ENCODE results near the gene KCNMA1.

The KCNMA1 gene

GRCh38 chr10:77333610-77334340, 303.8 kb downstream of the KCNMA1 start:
- 90 to 100% methylated on average over 2 to 5 of the region's 8 CpGs for WGBS, 2 experiments (ENCODE audit: insufficient coverage in 2 of 2)
- H3K9me3 ChIP-seq (ENCODE audit: control insufficient read depth, low read length): no peaks in the 10 kb centered on the region
- H3K36me3 ChIP-seq (ENCODE audit: control insufficient read depth, insufficient read depth, low read length): no peaks in the 10 kb centered on the region
- H3K27ac ChIP-seq (ENCODE audit: low read depth, low read length, severe bottlenecking): no peak overlapping the region
- peaks cover 4% of the 10 kb centered on the region for H3K4me1 ChIP-seq (ENCODE audit: control insufficient read depth, insufficient read depth, low read length, poor library complexity, severe bottlenecking)
- no peak overlapping the region for H3K4me3 ChIP-seq (ENCODE audit: extremely low read depth, insufficient read depth, low read length, poor library complexity, severe bottlenecking)

DNA sequence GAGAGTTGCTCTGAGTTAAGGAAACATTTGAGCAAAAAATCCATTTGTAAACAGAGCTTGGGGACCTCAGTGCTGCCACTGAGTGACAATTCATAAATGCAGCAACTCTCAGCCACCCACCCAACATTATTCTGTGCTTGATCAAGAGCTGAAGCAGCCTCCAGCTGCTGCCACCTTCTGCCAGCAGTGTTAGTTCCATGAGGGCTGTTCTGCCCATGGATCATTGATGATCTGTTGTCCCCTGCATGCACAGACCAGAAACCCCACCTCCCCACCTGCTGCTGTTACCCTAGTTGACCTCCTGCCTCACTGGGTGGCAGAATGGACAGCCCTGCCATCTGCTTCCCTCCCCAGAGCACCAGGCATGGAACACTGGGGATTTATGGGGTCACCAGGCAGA, 305.4 kb downstream of the KCNMA1 start:
- peaks cover 4% of the 10 kb centered on the region for H3K4me1 ChIP-seq (ENCODE audit: control insufficient read depth, insufficient read depth, low read length, poor library complexity, severe bottlenecking)
- no peaks in the 10 kb centered on the region for H3K9me3 ChIP-seq (ENCODE audit: control insufficient read depth, low read length)
- H3K4me3 ChIP-seq (ENCODE audit: extremely low read depth, insufficient read depth, low read length, poor library complexity, severe bottlenecking): no peak overlapping the region
- H3K36me3 ChIP-seq (ENCODE audit: control insufficient read depth, insufficient read depth, low read length): no peaks in the 10 kb centered on the region
- H3K27ac ChIP-seq (ENCODE audit: low read depth, low read length, severe bottlenecking): no peak overlapping the region

DNA sequence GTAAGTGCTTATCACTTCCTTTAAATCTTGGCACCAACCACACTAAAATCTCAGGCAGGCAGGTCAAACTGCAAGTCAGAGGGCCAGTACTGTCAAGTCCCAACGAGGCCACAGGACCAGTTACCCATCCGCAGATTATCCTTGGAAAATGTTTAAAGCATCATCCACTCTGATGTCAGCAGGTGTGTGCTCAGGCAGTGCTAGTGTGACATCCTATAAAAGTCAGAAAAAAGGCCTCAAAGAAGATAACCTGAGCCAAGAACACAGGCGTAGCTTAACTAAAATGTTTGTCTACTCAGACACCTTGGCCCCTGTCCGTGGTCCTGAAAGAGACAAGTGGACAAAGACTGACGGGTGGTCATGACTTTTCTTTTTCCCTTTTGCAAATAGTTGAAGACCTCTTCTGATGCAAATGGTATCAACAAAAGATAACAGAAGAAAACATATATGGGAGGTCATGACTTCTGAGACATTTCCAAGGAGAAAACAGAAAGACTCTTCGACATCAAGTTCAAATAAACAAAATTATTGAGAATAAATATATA, 309.3 kb downstream of the KCNMA1 start:
- Histone ChIP-seq H3K36me3 (ENCODE audit: control insufficient read depth, insufficient read depth, low read length) (no peaks in the 10 kb centered on the region), H3K4me1 (ENCODE audit: control insufficient read depth, insufficient read depth, low read length, poor library complexity, severe bottlenecking) (peaks cover 4% of the 10 kb centered on the region), H3K9me3 (ENCODE audit: control insufficient read depth, low read length) (no peaks in the 10 kb centered on the region), H3K4me3 (ENCODE audit: extremely low read depth, insufficient read depth, low read length, poor library complexity, severe bottlenecking) (no peak overlapping the region), H3K27ac (ENCODE audit: low read depth, low read length, severe bottlenecking) (no peak overlapping the region)
- 66 to 71% methylated on average over 4 to 5 of the region's 6 CpGs for WGBS, 2 experiments (ENCODE audit: insufficient coverage in 2 of 2)

DNA sequence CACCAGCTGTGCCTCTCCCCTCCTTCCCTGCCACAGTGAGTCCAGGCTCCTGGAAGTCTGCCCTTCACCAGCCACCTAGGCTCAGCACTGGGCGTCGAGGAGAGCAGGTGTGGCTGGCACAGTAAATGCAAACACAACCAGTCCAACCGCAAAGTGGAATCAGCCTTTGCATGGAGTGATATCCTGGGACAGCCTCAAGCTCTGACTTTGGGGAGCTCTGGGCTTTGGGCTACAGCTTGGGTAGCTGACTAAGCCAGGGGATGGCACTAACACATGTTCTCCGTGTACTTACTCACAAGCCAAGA, 312.4 kb downstream of the KCNMA1 start:
- 79 to 91% methylated on average over 4 of the region's 4 CpGs for WGBS, 2 experiments (ENCODE audit: insufficient coverage in 2 of 2)
- H3K4me3 ChIP-seq (ENCODE audit: extremely low read depth, insufficient read depth, low read length, poor library complexity, severe bottlenecking): no peak overlapping the region
- H3K36me3 ChIP-seq (ENCODE audit: control insufficient read depth, insufficient read depth, low read length): no peaks in the 10 kb centered on the region
- H3K4me1 ChIP-seq (ENCODE audit: control insufficient read depth, insufficient read depth, low read length, poor library complexity, severe bottlenecking): no peaks in the 10 kb centered on the region
- peaks cover 8% of the 10 kb centered on the region for H3K9me3 ChIP-seq (ENCODE audit: control insufficient read depth, low read length)
- no peak overlapping the region for H3K27ac ChIP-seq (ENCODE audit: low read depth, low read length, severe bottlenecking)

DNA sequence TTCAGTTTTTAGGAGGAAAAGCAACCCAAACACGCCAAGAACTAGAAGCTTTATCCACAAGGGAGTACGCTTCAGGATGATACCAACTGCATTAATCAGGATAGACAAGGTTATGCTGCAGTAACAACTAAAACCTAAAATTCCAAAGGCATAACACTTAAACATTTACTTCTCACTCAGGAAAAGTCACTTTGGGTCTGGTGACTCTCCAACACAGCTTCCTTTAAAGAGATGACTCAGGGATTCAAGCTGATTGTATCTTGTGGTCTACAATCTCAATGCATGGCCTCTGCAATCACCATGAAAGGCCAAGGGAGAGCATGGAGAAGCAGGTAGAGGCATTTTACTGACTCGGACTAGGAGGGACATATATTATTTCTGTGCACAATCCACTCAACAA, 315.8 kb downstream of the KCNMA1 start:
- H3K4me1 ChIP-seq (ENCODE audit: control insufficient read depth, insufficient read depth, low read length, poor library complexity, severe bottlenecking): no peaks in the 10 kb centered on the region
- no peak overlapping the region for H3K27ac ChIP-seq (ENCODE audit: low read depth, low read length, severe bottlenecking)
- H3K4me3 ChIP-seq (ENCODE audit: extremely low read depth, insufficient read depth, low read length, poor library complexity, severe bottlenecking): no peak overlapping the region
- 86 to 87% methylated on average over 1 to 2 of the region's 3 CpGs for WGBS, 2 experiments (ENCODE audit: insufficient coverage in 2 of 2)
- H3K36me3 ChIP-seq (ENCODE audit: control insufficient read depth, insufficient read depth, low read length): no peaks in the 10 kb centered on the region
- peaks cover 8% of the 10 kb centered on the region for H3K9me3 ChIP-seq (ENCODE audit: control insufficient read depth, low read length)

- no peak overlapping the region for H3K4me3 ChIP-seq (ENCODE audit: extremely low read depth, insufficient read depth, low read length, poor library complexity, severe bottlenecking)
- H3K9me3 ChIP-seq (ENCODE audit: control insufficient read depth, low read length): peaks cover 8% of the 10 kb centered on the region
- no peak overlapping the region for H3K27ac ChIP-seq (ENCODE audit: low read depth, low read length, severe bottlenecking)
- no peaks in the 10 kb centered on the region for H3K4me1 ChIP-seq (ENCODE audit: control insufficient read depth, insufficient read depth, low read length, poor library complexity, severe bottlenecking)
- WGBS, 2 experiments (ENCODE audit: insufficient coverage in 2 of 2): 88 to 100% methylated on average over 1 of the region's 2 CpGs
- H3K36me3 ChIP-seq (ENCODE audit: control insufficient read depth, insufficient read depth, low read length): no peaks in the 10 kb centered on the region
Measured at GRCh38 chr10:77320971-77321471, 316.6 kb downstream of the KCNMA1 start.

- H3K27ac ChIP-seq (ENCODE audit: low read depth, low read length, severe bottlenecking): no peak overlapping the region
- no peak overlapping the region for H3K4me3 ChIP-seq (ENCODE audit: extremely low read depth, insufficient read depth, low read length, poor library complexity, severe bottlenecking)
- WGBS, 2 experiments (ENCODE audit: insufficient coverage in 2 of 2): 100% methylated on average over 1 to 2 of the region's 3 CpGs
- H3K36me3 ChIP-seq (ENCODE audit: control insufficient read depth, insufficient read depth, low read length): no peaks in the 10 kb centered on the region
- peaks cover 8% of the 10 kb centered on the region for H3K9me3 ChIP-seq (ENCODE audit: control insufficient read depth, low read length)
- no peaks in the 10 kb centered on the region for H3K4me1 ChIP-seq (ENCODE audit: control insufficient read depth, insufficient read depth, low read length, poor library complexity, severe bottlenecking)
Measured at GRCh38 chr10:77319557-77319956, 318.1 kb downstream of the KCNMA1 start.

GRCh38 chr10:77318739-77319138, 318.9 kb downstream of the KCNMA1 start:
- Histone ChIP-seq H3K27ac (ENCODE audit: low read depth, low read length, severe bottlenecking) (no peak overlapping the region), H3K4me1 (ENCODE audit: control insufficient read depth, insufficient read depth, low read length, poor library complexity, severe bottlenecking) (no peaks in the 10 kb centered on the region), H3K4me3 (ENCODE audit: extremely low read depth, insufficient read depth, low read length, poor library complexity, severe bottlenecking) (no peak overlapping the region), H3K9me3 (ENCODE audit: control insufficient read depth, low read length) (peaks cover 8% of the 10 kb centered on the region), H3K36me3 (ENCODE audit: control insufficient read depth, insufficient read depth, low read length) (no peaks in the 10 kb centered on the region)
- 100% methylated on average over 1 of the region's 3 CpGs for WGBS, 2 experiments (ENCODE audit: insufficient coverage in 2 of 2)

DNA sequence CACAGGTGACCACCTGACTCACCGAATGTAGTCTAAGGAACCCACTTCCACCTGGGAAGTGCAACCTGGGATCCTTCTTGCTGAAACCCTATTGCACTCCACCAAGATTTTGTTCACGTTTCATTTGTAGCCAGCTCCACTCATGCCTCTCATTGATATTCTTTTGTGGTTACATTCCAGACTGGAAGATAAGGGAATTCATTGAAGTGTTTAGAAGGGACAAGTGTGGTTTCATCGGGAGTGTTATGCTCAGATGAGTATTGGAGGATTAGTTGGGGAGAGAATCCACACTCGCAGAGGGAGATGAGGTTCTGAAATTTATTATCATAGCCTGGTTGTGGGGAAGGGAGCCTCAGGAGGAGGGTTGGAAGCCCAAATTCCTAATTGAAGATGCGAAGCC, 320.4 kb downstream of the KCNMA1 start:
- Histone ChIP-seq H3K4me3 (ENCODE audit: extremely low read depth, insufficient read depth, low read length, poor library complexity, severe bottlenecking) (no peak overlapping the region), H3K9me3 (ENCODE audit: control insufficient read depth, low read length) (peaks cover 8% of the 10 kb centered on the region), H3K36me3 (ENCODE audit: control insufficient read depth, insufficient read depth, low read length) (no peaks in the 10 kb centered on the region), H3K4me1 (ENCODE audit: control insufficient read depth, insufficient read depth, low read length, poor library complexity, severe bottlenecking) (no peaks in the 10 kb centered on the region), H3K27ac (ENCODE audit: low read depth, low read length, severe bottlenecking) (no peak overlapping the region)
- 92 to 93% methylated on average over 3 of the region's 5 CpGs for WGBS, 2 experiments (ENCODE audit: insufficient coverage in 2 of 2)

DNA sequence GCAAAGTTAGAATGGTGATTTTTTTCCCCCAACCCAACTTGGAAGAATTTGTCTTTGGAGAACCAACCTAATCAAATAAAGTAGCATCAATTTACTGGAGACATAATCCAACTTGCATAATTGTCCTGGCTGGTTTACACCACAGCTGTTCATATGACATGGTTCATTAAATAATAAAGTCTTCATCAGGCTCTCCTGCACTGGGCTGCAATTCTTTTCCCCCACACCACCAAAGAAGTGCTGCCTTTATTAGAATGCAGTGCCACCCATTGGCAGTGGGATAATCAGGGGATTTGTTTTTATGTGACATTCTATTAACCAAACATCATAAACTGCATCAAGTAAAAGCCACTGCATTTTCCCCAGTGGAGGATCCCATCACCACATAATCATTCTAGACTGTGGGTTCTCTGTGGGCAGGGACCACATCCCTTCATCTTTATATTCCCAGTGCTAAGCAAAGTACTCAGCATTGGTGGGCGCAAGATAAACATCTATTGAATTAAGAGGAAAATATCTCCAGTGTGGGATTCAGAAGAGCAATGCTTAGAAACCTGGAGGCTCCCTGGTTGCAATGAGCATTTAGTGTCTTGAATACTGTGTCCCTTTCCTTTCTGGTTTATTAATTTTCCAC, 322.0 kb downstream of the KCNMA1 start:
- Histone ChIP-seq H3K4me1 (ENCODE audit: control insufficient read depth, insufficient read depth, low read length, poor library complexity, severe bottlenecking) (no peaks in the 10 kb centered on the region), H3K9me3 (ENCODE audit: control insufficient read depth, low read length) (no peaks in the 10 kb centered on the region), H3K4me3 (ENCODE audit: extremely low read depth, insufficient read depth, low read length, poor library complexity, severe bottlenecking) (no peak overlapping the region), H3K36me3 (ENCODE audit: control insufficient read depth, insufficient read depth, low read length) (no peaks in the 10 kb centered on the region), H3K27ac (ENCODE audit: low read depth, low read length, severe bottlenecking) (no peak overlapping the region)
- WGBS, 2 experiments (ENCODE audit: insufficient coverage in 2 of 2): 88% methylated on average over 1 of the region's 1 CpG; no CpG with 5 or more reads in 1 of the 2 experiments

All from mesodermal cell (in vitro differentiated cells).